ENCODE measurements around the gene SS18L1.
A peak's percentile ranks its signal among the peaks of the same experiment; 100 is the strongest.

SS18L1 gene

DNA sequence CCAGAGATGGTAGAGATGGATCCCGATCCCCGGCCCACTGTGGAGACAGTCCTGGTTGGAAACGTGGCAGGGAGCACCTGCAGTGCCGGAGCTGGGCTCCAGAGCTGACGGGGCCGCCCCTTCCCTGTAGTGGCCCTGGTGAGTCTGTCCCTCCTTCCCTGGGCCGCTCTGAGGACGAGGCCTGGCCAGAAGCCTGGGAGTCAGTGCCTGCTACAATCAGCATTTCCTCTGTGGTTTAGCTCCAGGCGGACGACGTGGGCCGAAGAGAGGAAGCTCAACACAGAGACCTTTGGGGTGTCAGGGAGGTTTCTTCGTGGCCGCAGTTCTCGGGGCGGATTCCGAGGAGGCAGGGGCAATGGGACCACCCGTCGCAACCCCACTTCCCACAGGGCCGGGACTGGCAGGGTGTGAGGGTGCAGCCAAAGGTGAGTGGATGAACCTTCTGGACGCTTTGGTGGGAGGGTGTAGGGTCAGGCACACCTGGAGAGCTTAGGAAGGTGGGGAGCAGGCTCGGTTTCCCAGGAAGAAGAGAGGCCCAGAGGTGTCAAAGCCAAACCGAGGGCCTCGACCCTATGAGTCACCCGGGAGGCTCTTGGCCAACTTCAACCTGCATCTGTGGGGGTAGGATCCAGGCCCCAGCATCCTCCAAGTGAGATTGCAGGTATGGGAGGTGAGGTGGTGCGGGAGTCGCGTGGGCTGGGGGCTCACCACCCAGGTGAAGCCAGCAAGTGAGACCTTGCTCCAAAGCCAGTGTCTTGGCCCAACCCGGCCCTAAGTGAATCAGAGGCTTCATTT lies 10.3 kb upstream of the SS18L1 start:
- peak overlapping the region; percentile 22 to 23 for H3K27ac ChIP-seq (ENCODE audit: insufficient read depth in 1 of 2, low read depth in 1 of 2, low read length in 2 of 2, poor library complexity in 1 of 2, severe bottlenecking in 2 of 2)
- H3K27me3 ChIP-seq (replicated peaks in 2 of 5; ENCODE audit: control insufficient read depth in 4 of 5, insufficient read depth in 5 of 5, low read length in 4 of 5) = no peaks in the 10 kb centered on the region
- H3K4me1 ChIP-seq (ENCODE audit: control extremely low read depth in 1 of 4, control insufficient read depth in 4 of 4, insufficient read depth in 4 of 4, low read length in 3 of 4) = peaks cover 0 to 37% (median 18%) of the 10 kb centered on the region in 4 experiments
- peak overlapping the region in 2 of 7 experiments; percentile 13 to 28 for H3K4me3 ChIP-seq (ENCODE audit: control insufficient read depth in 1 of 7, extremely low read depth in 1 of 7, insufficient read depth in 4 of 7, low read depth in 2 of 7, low read length in 6 of 7)
- CTCF ChIA-PET = interaction anchor here (1.0 to 7.8 kb wide), 9 partner anchors 7 to 127 kb away, joined by 3 to 113 read pairs (median 4); partner anchors contain the start of genes PSMA7 and SS18L1
- peaks cover 18 to 96% (median 70%) of the 10 kb centered on the region in 4 experiments for H3K36me3 ChIP-seq (ENCODE audit: control insufficient read depth in 4 of 4, insufficient read depth in 4 of 4, low read length in 3 of 4)
- POLR2A ChIA-PET = interaction anchor here (0.6 to 1.3 kb wide), 4 partner anchors 8 to 67 kb away, joined by 3 to 5 read pairs (median 4); partner anchors contain the start of gene TAF4
- WGBS (ENCODE audit: insufficient coverage) = 50% methylated on average over 27 of the region's 29 CpGs
- H3K9me3 ChIP-seq (ENCODE audit: control extremely low read depth in 1 of 5, control insufficient read depth in 4 of 5, insufficient read depth in 2 of 5, low read depth in 1 of 5, low read length in 4 of 5) = no peaks in the 10 kb centered on the region
- peak in 2 of 3 donors; percentile 29 to 32 for DNase-seq

DNA sequence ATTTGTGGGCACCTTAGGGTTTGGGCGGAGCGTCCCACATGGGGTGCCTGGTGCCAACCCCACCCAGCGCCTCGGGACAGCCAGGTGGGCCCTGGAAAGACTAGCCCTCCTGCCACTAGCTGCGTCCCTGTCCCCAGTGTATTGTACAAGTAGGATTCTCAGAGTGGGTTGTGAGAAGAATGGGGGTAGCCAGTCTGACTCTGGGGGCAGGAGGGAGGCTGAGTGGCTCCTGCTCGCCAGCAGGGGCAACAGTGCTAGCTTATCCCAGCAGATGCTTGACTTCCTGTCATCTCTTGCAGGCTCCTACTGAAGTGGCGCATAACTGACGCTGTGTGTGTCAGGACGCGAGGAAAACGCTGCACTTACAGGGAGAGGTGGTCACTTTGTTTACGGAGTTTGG lies 9.7 kb upstream of the SS18L1 start:
- Histone ChIP-seq H3K27ac (ENCODE audit: insufficient read depth in 1 of 2, low read depth in 1 of 2, low read length in 2 of 2, poor library complexity in 1 of 2, severe bottlenecking in 2 of 2) (no peak overlapping the region), H3K9me3 (ENCODE audit: control extremely low read depth in 1 of 5, control insufficient read depth in 4 of 5, insufficient read depth in 2 of 5, low read depth in 1 of 5, low read length in 4 of 5) (no peaks in the 10 kb centered on the region), H3K27me3 (replicated peaks in 2 of 5; ENCODE audit: control insufficient read depth in 4 of 5, insufficient read depth in 5 of 5, low read length in 4 of 5) (no peaks in the 10 kb centered on the region), H3K36me3 (ENCODE audit: control insufficient read depth in 4 of 4, insufficient read depth in 4 of 4, low read length in 3 of 4) (peaks cover 16 to 94% (median 71%) of the 10 kb centered on the region in 4 experiments), H3K4me1 (ENCODE audit: control extremely low read depth in 1 of 4, control insufficient read depth in 4 of 4, insufficient read depth in 4 of 4, low read length in 3 of 4) (peaks cover 0 to 37% (median 18%) of the 10 kb centered on the region in 4 experiments), H3K4me3 (ENCODE audit: control insufficient read depth in 1 of 7, extremely low read depth in 1 of 7, insufficient read depth in 4 of 7, low read depth in 2 of 7, low read length in 6 of 7) (no peak overlapping the region)
- ChIA-PET POLR2A (interaction anchor here (1.3 kb wide), 1 partner anchor 68 kb away, joined by 5 read pairs; the partner anchor contains the start of gene TAF4), CTCF (interaction anchor here (0.7 to 7.8 kb wide), 7 partner anchors 8 to 123 kb away, joined by 4 to 113 read pairs (median 13); partner anchors contain the start of genes PSMA7 and SS18L1)
- 89% methylated on average over 9 of the region's 12 CpGs for WGBS (ENCODE audit: insufficient coverage)
- peak in 2 of 3 donors; percentile 54 to 66 for DNase-seq

DNA sequence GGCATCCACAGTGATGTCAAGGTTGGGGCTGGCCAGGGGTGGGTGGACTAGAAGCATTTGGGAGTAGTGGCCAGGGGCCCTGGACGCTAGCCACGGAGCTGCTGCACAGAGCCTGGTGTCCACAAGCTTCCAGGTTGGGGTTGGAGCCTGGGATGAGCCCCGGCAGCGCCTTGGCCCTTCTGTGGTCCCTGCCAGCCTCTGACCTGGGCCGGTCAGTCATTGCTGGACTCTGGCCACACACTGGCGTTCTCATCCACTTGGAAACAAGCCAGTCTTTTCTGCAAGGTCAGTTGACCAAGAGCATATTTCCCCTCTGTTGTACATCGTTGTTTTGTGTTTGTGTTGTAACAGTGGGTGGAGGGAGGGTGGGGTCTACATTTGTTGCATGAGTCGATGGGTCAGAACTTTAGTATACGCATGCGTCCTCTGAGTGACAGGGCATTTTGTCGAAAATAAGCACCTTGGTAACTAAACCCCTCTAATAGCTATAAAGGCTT lies 8.8 kb upstream of the SS18L1 start:
- CTCF ChIA-PET = interaction anchor here (1.1 to 7.8 kb wide), 7 partner anchors 9 to 125 kb away, joined by 3 to 113 read pairs (median 22); no protein-coding TSS in a partner anchor
- POLR2A ChIA-PET = interaction anchor here (1.3 to 1.5 kb wide), 2 partner anchors 13 to 69 kb away, joined by 5 read pairs; partner anchors contain the start of genes LSM14B and TAF4
- Histone ChIP-seq H3K27me3 (replicated peaks in 2 of 5; ENCODE audit: control insufficient read depth in 4 of 5, insufficient read depth in 5 of 5, low read length in 4 of 5) (no peaks in the 10 kb centered on the region), H3K4me3 (ENCODE audit: control insufficient read depth in 1 of 7, extremely low read depth in 1 of 7, insufficient read depth in 4 of 7, low read depth in 2 of 7, low read length in 6 of 7) (no peak overlapping the region), H3K9me3 (ENCODE audit: control extremely low read depth in 1 of 5, control insufficient read depth in 4 of 5, insufficient read depth in 2 of 5, low read depth in 1 of 5, low read length in 4 of 5) (no peaks in the 10 kb centered on the region), H3K27ac (ENCODE audit: insufficient read depth in 1 of 2, low read depth in 1 of 2, low read length in 2 of 2, poor library complexity in 1 of 2, severe bottlenecking in 2 of 2) (peak overlapping the region in 1 of 2 experiments; percentile 6), H3K36me3 (ENCODE audit: control insufficient read depth in 4 of 4, insufficient read depth in 4 of 4, low read length in 3 of 4) (peaks cover 22 to 94% (median 74%) of the 10 kb centered on the region in 4 experiments), H3K4me1 (ENCODE audit: control extremely low read depth in 1 of 4, control insufficient read depth in 4 of 4, insufficient read depth in 4 of 4, low read length in 3 of 4) (peaks cover 0 to 35% (median 18%) of the 10 kb centered on the region in 4 experiments)
- no peak for DNase-seq
- WGBS (ENCODE audit: insufficient coverage) = 100% methylated on average over 6 of the region's 11 CpGs

DNA sequence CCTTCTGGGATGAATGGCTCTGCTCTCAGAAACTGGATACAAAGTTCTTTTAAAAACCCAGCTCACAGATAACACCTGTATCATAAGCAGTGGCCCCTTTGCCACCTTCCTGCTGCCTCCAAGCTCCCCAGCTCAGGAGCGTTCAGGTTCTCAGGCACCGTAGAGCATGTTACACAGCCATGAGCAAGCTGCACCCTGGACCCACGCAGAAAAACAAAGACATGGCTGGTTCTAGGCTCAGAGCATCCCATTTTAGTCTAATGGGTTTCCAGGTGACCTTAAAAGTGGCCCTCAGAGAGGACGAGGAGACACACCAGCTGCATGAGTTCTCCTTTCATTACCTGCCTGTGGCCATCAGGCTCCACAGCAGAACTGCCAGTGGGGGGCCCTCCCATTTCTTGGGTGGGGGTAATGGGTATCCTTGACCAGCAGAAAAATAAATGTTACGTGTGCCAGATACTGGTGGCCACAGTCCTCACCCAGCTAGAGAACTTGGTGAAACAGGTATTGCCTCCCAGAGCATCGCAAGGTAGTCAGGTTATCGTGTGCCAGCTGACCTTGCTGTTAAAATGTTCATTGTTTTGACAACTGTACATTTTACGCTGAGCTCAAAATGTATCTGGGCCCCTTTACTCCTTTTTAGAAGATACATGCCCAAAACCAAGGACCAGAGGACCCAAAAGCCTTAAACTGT lies 7.8 kb upstream of the SS18L1 start:
- DNase-seq = no peak

DNA sequence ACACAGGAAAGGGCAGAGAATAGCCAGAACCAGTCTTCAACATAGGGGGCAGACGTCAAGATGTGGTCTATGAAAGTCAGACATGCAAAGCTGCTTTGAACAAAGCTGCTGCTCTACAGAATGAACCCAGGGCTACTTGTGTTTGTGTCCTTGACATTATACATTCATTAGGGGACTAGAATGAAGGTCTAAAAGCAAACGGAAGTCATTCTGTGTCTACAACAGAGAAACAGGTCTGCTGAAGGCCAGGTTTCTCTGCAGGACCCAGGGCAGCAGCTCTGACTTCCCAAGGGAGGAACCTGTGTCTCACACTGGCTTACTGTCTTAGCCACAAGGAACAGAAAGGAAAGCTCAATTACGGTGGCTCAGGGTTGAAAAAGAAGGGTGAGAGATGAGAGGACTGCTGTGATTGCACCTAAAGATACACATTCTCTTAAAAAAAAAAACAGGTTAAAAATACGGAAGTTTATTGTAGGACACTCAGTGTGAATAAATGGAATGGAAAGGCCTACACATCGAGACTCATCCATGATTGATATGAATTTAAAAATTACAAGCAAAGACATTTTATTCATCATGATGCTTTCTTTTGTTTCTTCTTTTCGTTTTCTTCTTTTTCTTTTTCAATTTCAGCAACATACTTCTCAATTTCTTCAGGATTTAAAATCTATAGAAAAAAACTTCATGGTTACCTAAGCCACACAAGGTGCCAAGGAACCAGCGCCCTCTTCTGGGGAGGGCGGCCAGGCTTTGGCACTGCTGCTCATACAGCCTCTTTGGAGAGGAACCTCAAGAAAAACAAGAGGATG lies 7.1 kb upstream of the SS18L1 start:
- DNase-seq = peak; percentile 78 to 91 (median 85)
- POLR2A ChIA-PET = interaction anchor here (1.2 to 1.5 kb wide), 2 partner anchors 9 to 15 kb away, joined by 3 to 5 read pairs; partner anchors contain the start of gene LSM14B
- H3K4me3 ChIP-seq (ENCODE audit: control insufficient read depth in 1 of 7, extremely low read depth in 1 of 7, insufficient read depth in 4 of 7, low read depth in 2 of 7, low read length in 6 of 7) = no peak overlapping the region
- CTCF ChIA-PET = interaction anchor here (1.0 to 7.8 kb wide), 8 partner anchors 10 to 126 kb away, joined by 3 to 113 read pairs (median 16); no protein-coding TSS in a partner anchor
- no peak overlapping the region for H3K27ac ChIP-seq (ENCODE audit: insufficient read depth in 1 of 2, low read depth in 1 of 2, low read length in 2 of 2, poor library complexity in 1 of 2, severe bottlenecking in 2 of 2)
- WGBS (ENCODE audit: insufficient coverage) = 54% methylated on average over 5 of the region's 8 CpGs
- peaks cover 17 to 90% (median 68%) of the 10 kb centered on the region in 4 experiments for H3K36me3 ChIP-seq (ENCODE audit: control insufficient read depth in 4 of 4, insufficient read depth in 4 of 4, low read length in 3 of 4)
- peaks cover 2 to 40% (median 25%) of the 10 kb centered on the region in 4 experiments for H3K4me1 ChIP-seq (ENCODE audit: control extremely low read depth in 1 of 4, control insufficient read depth in 4 of 4, insufficient read depth in 4 of 4, low read length in 3 of 4)
- H3K27me3 ChIP-seq (replicated peaks in 2 of 5; ENCODE audit: control insufficient read depth in 4 of 5, insufficient read depth in 5 of 5, low read length in 4 of 5) = no peaks in the 10 kb centered on the region
- H3K9me3 ChIP-seq (ENCODE audit: control extremely low read depth in 1 of 5, control insufficient read depth in 4 of 5, insufficient read depth in 2 of 5, low read depth in 1 of 5, low read length in 4 of 5) = no peaks in the 10 kb centered on the region

More for the DNA sequence above, 7.8 kb upstream of the SS18L1 start:
- Histone ChIP-seq H3K27ac (ENCODE audit: insufficient read depth in 1 of 2, low read depth in 1 of 2, low read length in 2 of 2, poor library complexity in 1 of 2, severe bottlenecking in 2 of 2) (no peak overlapping the region), H3K9me3 (ENCODE audit: control extremely low read depth in 1 of 5, control insufficient read depth in 4 of 5, insufficient read depth in 2 of 5, low read depth in 1 of 5, low read length in 4 of 5) (no peaks in the 10 kb centered on the region), H3K27me3 (replicated peaks in 2 of 5; ENCODE audit: control insufficient read depth in 4 of 5, insufficient read depth in 5 of 5, low read length in 4 of 5) (no peaks in the 10 kb centered on the region), H3K4me3 (ENCODE audit: control insufficient read depth in 1 of 7, extremely low read depth in 1 of 7, insufficient read depth in 4 of 7, low read depth in 2 of 7, low read length in 6 of 7) (no peak overlapping the region), H3K4me1 (ENCODE audit: control extremely low read depth in 1 of 4, control insufficient read depth in 4 of 4, insufficient read depth in 4 of 4, low read length in 3 of 4) (peaks cover 0 to 36% (median 18%) of the 10 kb centered on the region in 4 experiments), H3K36me3 (ENCODE audit: control insufficient read depth in 4 of 4, insufficient read depth in 4 of 4, low read length in 3 of 4) (peaks cover 17 to 94% (median 74%) of the 10 kb centered on the region in 4 experiments)
- 98% methylated on average over 8 of the region's 8 CpGs for WGBS (ENCODE audit: insufficient coverage)
- POLR2A ChIA-PET = interaction anchor here (1.2 to 1.5 kb wide), 2 partner anchors 10 to 14 kb away, joined by 3 to 5 read pairs; partner anchors contain the start of gene LSM14B
- CTCF ChIA-PET = interaction anchor here (1.1 to 7.8 kb wide), 9 partner anchors 10 to 126 kb away, joined by 3 to 113 read pairs (median 11); no protein-coding TSS in a partner anchor

DNA sequence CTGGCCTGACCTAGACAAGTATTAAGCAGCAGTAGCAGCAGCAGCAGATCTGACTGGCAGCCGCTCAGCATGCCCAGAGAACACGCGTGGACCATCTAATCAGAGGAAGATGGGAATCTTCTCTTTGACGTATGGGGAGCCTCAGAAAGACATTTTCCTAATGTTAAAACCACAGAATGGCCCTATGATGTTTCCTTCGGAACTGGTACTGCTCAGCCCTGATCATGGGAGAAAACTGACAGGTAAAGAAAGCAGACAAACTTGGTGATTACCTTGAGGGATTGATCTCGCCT lies 6.5 kb upstream of the SS18L1 start:
- ChIA-PET POLR2A (no interaction called here), CTCF (interaction anchor here (0.6 to 7.8 kb wide), 10 partner anchors 11 to 134 kb away, joined by 3 to 113 read pairs (median 5); no protein-coding TSS in a partner anchor)
- peaks cover 14 to 85% (median 63%) of the 10 kb centered on the region in 4 experiments for H3K36me3 ChIP-seq (ENCODE audit: control insufficient read depth in 4 of 4, insufficient read depth in 4 of 4, low read length in 3 of 4)
- H3K4me3 ChIP-seq (ENCODE audit: control insufficient read depth in 1 of 7, extremely low read depth in 1 of 7, insufficient read depth in 4 of 7, low read depth in 2 of 7, low read length in 6 of 7) = no peak overlapping the region
- no peak for DNase-seq
- no peak overlapping the region for H3K27ac ChIP-seq (ENCODE audit: insufficient read depth in 1 of 2, low read depth in 1 of 2, low read length in 2 of 2, poor library complexity in 1 of 2, severe bottlenecking in 2 of 2)
- H3K27me3 ChIP-seq (replicated peaks in 2 of 5; ENCODE audit: control insufficient read depth in 4 of 5, insufficient read depth in 5 of 5, low read length in 4 of 5) = no peaks in the 10 kb centered on the region
- H3K9me3 ChIP-seq (ENCODE audit: control extremely low read depth in 1 of 5, control insufficient read depth in 4 of 5, insufficient read depth in 2 of 5, low read depth in 1 of 5, low read length in 4 of 5) = no peaks in the 10 kb centered on the region
- WGBS (ENCODE audit: insufficient coverage) = 69% methylated on average over 6 of the region's 6 CpGs
- H3K4me1 ChIP-seq (ENCODE audit: control extremely low read depth in 1 of 4, control insufficient read depth in 4 of 4, insufficient read depth in 4 of 4, low read length in 3 of 4) = peaks cover 2 to 41% (median 30%) of the 10 kb centered on the region in 4 experiments
